ENCODE measurements around the gene DBH.

Gene DBH

DNA sequence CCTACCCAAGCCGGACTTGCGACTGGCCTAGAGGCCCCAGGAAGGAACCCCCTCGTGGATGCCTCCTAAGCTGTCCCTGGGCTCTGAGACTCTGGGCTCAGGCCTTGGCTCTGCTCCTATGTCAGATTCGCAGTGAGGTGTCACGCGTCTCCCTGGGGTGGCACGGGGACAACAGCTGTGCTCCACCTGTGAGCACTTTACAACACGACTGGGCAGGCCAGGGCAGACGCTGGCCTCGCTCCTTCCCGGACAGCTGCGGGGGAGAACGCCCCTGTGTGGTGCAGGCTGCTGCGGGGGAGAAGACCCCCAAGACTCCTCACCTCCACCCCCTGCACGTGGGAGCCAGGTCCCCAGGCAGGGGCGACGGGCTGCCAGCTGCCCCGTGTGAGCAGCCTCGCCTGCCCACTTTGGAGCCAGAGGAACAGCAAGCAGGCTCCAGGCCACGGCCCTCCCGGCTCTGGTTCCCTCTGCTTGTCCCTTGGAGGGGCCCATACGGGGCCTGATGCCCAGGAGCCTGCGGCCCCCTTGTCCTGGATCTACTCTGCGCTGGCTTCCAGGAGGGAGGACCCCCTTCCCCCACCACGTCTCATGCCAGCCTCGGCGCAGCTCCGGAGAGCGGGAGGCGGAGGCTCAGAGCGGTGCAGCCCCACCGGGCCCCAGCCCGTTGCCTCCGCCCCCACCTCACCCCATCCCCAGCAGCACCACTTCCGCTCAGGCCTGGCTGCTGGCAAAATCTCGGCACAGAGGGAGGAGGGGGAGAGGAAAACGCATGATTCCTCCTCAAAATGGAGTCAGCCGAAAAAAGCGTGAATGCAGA is 66.0 kb downstream of the DBH start:
- DNase-seq (ENCODE audit: low spot score), result no peak

GRCh38 chr9:133702798-133703590 is 66.8 kb downstream of the DBH start:
- no peak for DNase-seq (ENCODE audit: low spot score)

DNA sequence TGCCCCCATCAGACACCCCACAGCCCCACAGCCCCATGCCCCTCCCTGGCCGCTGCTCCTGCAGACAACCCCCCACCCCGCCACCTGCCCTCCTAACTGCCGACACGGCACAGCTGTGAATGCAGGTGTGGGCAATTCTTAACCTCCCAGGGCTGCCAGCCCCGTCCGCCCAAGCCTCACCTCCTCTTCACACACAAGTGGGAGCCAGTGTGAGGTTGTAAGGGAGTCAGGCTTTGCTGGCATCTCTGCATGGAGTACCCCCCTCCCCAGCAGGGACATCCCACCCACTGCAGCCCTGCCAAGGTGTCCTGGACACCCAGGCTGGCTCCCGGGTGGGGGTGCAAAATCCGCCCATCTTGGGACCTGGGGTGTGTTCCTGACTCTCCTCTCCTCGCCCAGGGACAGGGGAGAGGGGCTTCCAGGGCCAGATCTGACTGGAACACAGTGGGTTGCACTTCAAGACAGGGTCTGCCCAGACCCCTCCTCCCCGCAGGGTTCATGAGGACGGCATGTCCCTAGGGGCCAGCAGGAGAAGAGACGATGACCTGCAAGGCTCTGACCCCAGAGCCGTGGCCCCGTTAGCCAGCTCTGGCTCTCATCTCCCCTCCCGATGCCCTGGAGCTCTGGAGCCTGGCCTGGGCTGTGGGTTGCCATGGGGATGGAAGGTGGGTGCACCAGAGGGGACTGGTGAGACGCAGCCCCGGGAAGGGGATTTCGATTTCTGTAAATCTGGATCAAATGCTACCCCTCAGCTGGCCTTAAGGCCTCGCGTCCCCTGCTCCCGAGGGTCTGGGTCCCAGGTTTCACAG is 67.6 kb downstream of the DBH start:
- DNase-seq (ENCODE audit: low spot score), result no peak

DNA sequence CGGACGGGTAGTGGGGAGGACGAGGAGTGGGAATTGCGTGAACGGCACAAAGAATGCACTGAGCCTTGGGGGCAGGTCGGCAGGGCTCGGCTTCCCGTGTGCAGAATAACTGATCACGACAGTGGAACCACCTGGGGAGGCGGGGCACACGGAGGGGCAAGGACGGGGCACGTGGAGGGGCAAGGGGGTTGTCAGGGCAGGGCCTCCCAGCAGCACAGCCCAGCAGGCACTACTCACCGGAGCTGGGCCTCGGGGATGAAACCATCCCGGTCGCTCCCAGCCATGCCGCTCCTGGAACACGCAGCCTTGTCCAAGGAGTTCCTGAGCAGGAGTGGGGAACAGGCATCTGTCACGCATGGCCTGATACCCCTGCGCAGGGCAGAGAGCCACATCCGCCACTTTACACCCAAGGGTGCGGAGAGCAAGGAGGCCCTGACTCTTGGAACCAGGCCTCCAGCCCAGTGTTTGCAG is 68.6 kb downstream of the DBH start:
- DNase-seq (ENCODE audit: low spot score), result no peak

DNA sequence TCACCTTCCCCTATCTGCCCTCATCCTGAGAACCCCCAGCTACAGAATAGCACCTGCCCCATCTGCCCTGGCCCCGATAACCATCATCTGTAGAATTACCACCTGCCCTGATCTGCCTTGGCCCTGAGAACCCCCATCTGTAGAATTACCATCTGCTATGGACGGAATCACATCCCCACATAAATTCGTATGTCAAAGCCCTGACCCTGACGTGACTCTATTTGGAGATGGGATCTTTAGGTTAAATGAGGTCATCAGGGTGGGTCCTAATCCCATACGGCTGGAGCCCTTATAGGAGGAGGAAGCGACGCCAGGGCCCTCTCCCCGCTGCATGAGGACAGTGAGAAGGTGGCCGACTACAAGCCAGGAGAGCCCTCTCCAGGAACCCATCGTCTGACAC is 69.4 kb downstream of the DBH start:
- DNase-seq (ENCODE audit: low spot score), result no peak

DNA sequence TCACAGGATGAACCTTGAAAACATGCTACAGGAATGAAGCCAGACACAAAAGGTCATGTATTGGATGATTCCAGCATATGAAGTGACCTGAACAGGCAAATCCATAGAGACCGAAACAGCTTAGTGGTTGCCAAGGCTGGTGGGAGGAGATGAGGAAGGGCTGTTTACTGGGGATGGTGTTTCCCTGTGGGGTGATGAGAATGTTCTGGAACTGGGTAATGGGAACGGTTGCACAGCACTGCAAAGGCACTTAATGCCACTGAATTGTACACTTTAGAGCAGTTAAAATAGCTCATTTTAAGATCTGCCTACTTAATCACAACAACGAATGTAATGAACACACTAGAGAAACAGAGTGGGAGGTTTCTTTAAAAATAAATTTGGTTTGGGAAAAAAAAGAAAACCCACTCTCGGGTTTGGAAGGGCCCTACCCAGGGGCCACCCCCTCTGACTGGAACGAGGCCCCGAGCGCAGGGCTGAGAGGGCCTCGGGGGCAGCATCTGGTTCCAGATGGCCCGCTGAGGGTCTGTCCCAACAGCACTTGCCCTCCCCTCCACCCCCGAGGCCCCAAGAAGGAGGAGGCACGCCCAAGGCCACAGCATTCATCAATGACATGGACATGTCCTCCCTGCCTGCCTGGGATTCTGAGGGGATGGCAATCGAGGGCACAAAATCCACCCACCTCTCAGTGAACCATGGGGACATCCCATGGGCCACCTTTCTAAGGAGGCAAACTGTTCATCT is 70.3 kb downstream of the DBH start:
- no peak for DNase-seq (ENCODE audit: low spot score)

DNA sequence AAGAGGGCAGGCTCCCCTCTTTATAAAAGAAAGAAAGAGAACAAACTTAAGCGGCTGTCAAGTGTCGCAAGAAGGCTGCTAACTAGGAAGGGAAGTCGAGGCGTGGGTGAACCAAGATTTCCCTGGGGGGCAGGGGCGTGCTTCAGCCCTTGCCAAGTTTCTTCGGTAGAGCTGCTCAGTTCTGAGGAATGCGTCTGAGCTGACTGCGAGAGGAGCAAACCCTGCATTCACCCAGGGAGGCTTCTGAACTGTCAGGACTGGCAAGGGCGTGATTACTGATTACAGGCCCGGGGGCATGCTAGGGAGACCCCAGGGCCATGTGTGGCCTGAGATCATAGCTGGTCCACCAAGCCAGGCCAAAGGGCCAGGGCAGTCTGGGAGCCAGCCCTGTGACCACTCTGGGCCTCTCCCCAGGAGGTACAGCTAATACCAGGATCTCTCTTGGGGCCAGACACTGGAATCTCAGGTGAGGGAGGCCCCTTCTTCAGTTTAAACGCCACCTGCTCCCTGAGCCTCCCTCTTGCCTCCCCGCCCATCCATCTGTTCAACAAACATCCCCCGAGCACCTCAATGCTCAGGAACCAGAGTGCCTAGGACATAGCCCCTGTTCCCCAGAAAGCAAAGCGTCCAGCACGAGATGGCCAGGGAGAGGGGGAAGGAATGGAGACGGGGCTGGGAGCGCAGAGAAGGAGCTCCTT is 71.1 kb downstream of the DBH start:
- DNase-seq (ENCODE audit: low spot score), result peak; percentile 70

DNA sequence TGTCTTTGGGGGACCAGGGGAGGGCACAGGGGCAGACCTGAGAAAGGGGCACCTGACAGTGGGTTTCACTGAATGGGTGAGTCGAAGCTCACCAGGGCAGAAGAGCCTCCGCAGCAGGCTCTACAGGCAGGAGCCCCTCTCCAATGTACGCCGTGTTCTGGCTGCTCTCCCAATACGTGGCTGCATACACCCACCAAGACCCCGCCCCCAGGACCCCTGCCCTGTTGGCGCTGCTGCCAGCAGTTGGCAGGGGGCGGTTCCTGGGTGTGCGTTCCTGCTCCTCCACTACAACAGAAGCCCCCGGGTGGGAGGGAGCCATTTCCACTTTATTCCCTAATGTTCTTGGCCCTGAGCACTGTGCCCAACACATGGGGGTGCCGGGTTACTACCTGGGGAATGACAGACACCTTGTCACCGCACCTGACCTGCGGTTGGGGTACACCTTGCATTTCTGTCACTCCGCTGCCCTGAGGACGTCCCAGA is 71.6 kb downstream of the DBH start:
- no peak for DNase-seq (ENCODE audit: low spot score)

GRCh38 chr9:133708246-133709014 is 72.3 kb downstream of the DBH start:
- DNase-seq (ENCODE audit: low spot score), result no peak

Measured in putamen (tissue), 1 donor.